ENCODE results near the gene INTS6.

Gene INTS6

GRCh38 chr13:51332566-51333361, 120.1 kb downstream of the INTS6 start:
- in situ Hi-C loops (cut with HindIII; ENCODE audit: low pct_ligation_motif_present, low sequenced_read_pairs), result no loop called here
- H3K27me3 ChIP-seq (replicated peaks), result no peaks in the 10 kb centered on the region
- no peaks in the 10 kb centered on the region for H3K36me3 ChIP-seq (replicated peaks)
- TF ChIP-seq CTCF (IDR thresholded peaks at IDR 0.05; ENCODE audit: low read depth, low read length, missing control alignments), result no peak
- no peak overlapping the region for H3K27ac ChIP-seq
- no peak overlapping the region for H3K4me3 ChIP-seq (ENCODE audit: low read depth, low read length)
- no peak for DNase-seq

DNA sequence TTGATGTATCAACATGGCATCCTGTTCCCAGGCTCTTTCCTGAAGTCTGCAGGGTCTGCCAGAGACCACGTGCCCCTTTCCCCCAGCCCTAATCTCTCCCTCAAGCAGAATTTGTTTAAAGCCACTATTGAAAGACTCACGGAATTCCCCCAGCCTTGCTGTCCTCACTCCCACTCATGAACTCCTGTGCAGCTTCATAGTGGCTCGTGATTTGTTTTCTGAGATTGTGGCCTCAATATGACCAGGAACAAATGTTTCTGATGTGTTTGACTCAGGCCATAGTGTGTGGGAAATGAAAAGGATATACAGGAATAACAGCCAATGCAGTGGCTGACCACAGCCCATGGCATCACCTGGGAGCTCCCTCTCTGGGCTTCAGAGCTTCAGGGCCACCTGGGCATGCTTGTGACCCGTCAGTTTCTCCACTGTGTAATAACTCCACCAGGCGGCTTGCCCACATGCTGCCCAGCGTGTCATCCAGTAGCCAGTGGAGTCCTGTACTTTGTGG, 121.4 kb downstream of the INTS6 start:
- no peak for TF ChIP-seq CTCF (IDR thresholded peaks at IDR 0.05; ENCODE audit: low read depth, low read length, missing control alignments)
- Histone ChIP-seq H3K36me3 (replicated peaks) (no peaks in the 10 kb centered on the region), H3K27ac (no peak overlapping the region), H3K27me3 (replicated peaks) (no peaks in the 10 kb centered on the region), H3K4me3 (ENCODE audit: low read depth, low read length) (no peak overlapping the region)
- in situ Hi-C loops (cut with HindIII; ENCODE audit: low pct_ligation_motif_present, low sequenced_read_pairs), result no loop called here
- no peak for DNase-seq

GRCh38 chr13:51330791-51331190, 122.0 kb downstream of the INTS6 start:
- DNase-seq, result peak; percentile 39
- TF ChIP-seq CTCF (IDR thresholded peaks at IDR 0.05; ENCODE audit: low read depth, low read length, missing control alignments), result no peak
- no peak overlapping the region for H3K4me3 ChIP-seq (ENCODE audit: low read depth, low read length)
- no peak overlapping the region for H3K27ac ChIP-seq
- H3K36me3 ChIP-seq (replicated peaks), result no peaks in the 10 kb centered on the region
- H3K27me3 ChIP-seq (replicated peaks), result no peaks in the 10 kb centered on the region
- in situ Hi-C loops (cut with HindIII; ENCODE audit: low pct_ligation_motif_present, low sequenced_read_pairs), result no loop called here

DNA sequence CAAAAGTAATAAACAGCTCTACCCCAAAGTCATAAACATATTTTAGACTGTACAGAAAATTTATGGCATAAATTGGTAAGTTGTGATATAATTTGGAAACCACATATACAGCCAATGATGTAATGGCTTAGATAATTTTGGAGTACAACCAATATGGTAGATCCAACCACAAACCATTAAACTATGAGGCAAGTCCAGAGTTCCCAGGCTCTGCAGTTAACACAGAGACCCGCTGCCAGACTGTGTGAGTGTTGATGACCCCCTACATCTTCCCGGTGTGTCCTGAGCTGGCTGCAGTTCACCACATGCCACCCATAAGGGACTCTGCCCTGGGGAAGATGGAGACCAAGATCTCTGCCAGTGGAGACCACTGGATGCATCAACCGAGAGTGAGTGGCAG, 123.2 kb downstream of the INTS6 start:
- H3K4me3 ChIP-seq (ENCODE audit: low read depth, low read length), result no peak overlapping the region
- H3K27me3 ChIP-seq (replicated peaks), result no peaks in the 10 kb centered on the region
- no peaks in the 10 kb centered on the region for H3K36me3 ChIP-seq (replicated peaks)
- no peak overlapping the region for H3K27ac ChIP-seq
- no peak for DNase-seq
- in situ Hi-C loops (cut with HindIII; ENCODE audit: low pct_ligation_motif_present, low sequenced_read_pairs), result no loop called here
- no peak for TF ChIP-seq CTCF (IDR thresholded peaks at IDR 0.05; ENCODE audit: low read depth, low read length, missing control alignments)

DNA sequence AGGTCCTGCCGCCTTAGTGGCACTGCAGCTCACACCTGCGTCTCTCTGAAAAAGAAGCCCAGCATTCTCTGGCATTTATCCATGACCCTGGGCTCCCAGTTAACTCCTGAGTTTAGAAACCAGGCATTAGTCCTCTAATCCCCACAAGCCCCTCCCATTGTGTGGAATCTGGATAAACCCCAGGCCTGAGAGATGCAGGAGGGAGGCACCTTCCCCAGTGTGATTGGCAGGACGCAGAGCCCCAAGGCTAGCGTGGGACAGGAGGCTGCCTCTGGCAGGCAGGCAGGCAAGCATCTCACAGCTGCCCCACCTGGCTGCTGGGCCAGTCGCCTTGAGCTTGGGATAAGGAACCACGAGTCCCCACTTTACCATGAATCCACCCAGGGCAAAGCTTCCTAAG, 124.3 kb downstream of the INTS6 start:
- TF ChIP-seq CTCF (IDR thresholded peaks at IDR 0.05; ENCODE audit: low read depth, low read length, missing control alignments), result no peak
- in situ Hi-C loops (cut with HindIII; ENCODE audit: low pct_ligation_motif_present, low sequenced_read_pairs), result no loop called here
- H3K36me3 ChIP-seq (replicated peaks), result no peaks in the 10 kb centered on the region

DNA sequence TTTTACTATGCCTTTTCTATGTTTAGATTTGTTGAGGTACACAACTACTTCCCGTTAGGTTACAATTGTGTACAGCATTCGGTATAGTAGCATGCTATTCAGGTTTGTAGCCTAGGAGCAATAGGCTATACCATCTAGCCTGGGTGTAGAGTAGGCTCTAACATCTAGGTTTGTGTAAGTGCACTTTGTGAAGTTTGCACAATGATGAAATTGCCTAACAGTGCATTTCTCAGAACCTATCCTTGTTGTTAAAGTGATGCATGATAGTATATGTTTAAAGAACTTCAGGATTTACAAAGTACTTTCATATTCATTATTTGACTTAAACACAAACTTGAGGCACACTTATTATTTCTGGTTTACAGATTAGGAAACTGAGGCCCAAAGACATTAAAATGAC, 124.9 kb downstream of the INTS6 start:
- Histone ChIP-seq H3K27ac (no peak overlapping the region), H3K27me3 (replicated peaks) (no peaks in the 10 kb centered on the region), H3K36me3 (replicated peaks) (no peaks in the 10 kb centered on the region), H3K4me3 (ENCODE audit: low read depth, low read length) (no peak overlapping the region)
- TF ChIP-seq CTCF (IDR thresholded peaks at IDR 0.05; ENCODE audit: low read depth, low read length, missing control alignments), result no peak
- no peak for DNase-seq
- in situ Hi-C loops (cut with HindIII; ENCODE audit: low pct_ligation_motif_present, low sequenced_read_pairs), result no loop called here

More for the DNA sequence above, 124.3 kb downstream of the INTS6 start:
- Histone ChIP-seq H3K4me3 (ENCODE audit: low read depth, low read length) (no peak overlapping the region), H3K27me3 (replicated peaks) (no peaks in the 10 kb centered on the region), H3K27ac (no peak overlapping the region)
- no peak for DNase-seq

Measured in brain microvascular endothelial cell (primary cell).